HG03108 (cell line): ENCODE data around the gene RAPH1.
"Not testable (repeated sequence)": the region's sequence is repeated elsewhere in the genome, so short reads cannot be mapped to it uniquely, and the experiment has no call there.

Experiments
- ATAC-seq: cut with Tn5 transposase; IDR thresholded peaks from one replicate; pipeline ENCODE4 v1.9.1; 2021; ENCODE audit warnings: moderate library complexity; ENCODE audit not compliant: unreplicated experiment

RAPH1 gene

GRCh38 chr2:203547356-203547755, 12.3 kb upstream of the RAPH1 start:
- ATAC-seq: no peak

- ATAC-seq: no peak
Measured at GRCh38 chr2:203544402-203544801, 9.3 kb upstream of the RAPH1 start.

GRCh38 chr2:203543898-203544328, 8.8 kb upstream of the RAPH1 start:
- no peak for ATAC-seq

- ATAC-seq: not testable (repeated sequence)
Measured at GRCh38 chr2:203540598-203540997, 5.5 kb upstream of the RAPH1 start.

GRCh38 chr2:203538237-203538636, 3.1 kb upstream of the RAPH1 start:
- ATAC-seq: not testable (repeated sequence)

- not testable (repeated sequence) for ATAC-seq
Measured at GRCh38 chr2:203536586-203536951, 1.5 kb upstream of the RAPH1 start.

GRCh38 chr2:203535784-203536585, 884 bp upstream of the RAPH1 start:
- no peak for ATAC-seq

- peak; percentile 24 for ATAC-seq
Measured at GRCh38 chr2:203534621-203535077, 452 bp downstream of the RAPH1 start.

GRCh38 chr2:203533676-203534591, 1.2 kb downstream of the RAPH1 start:
- ATAC-seq: no peak

- no peak for ATAC-seq
Measured at GRCh38 chr2:203532957-203533658, 2.0 kb downstream of the RAPH1 start.

- no peak for ATAC-seq
Measured at GRCh38 chr2:203527719-203528118, 7.4 kb downstream of the RAPH1 start.

- not testable (repeated sequence) for ATAC-seq
Measured at GRCh38 chr2:203513268-203513667, 21.8 kb downstream of the RAPH1 start.

GRCh38 chr2:203510941-203511305, 24.2 kb downstream of the RAPH1 start:
- no peak for ATAC-seq

GRCh38 chr2:203510256-203510940, 24.7 kb downstream of the RAPH1 start:
- ATAC-seq: no peak

GRCh38 chr2:203503460-203503859, 31.6 kb downstream of the RAPH1 start:
- not testable (repeated sequence) for ATAC-seq

- ATAC-seq: no peak
Measured at GRCh38 chr2:203501873-203502272, 33.2 kb downstream of the RAPH1 start.

GRCh38 chr2:203500951-203501350, 34.1 kb downstream of the RAPH1 start:
- no peak for ATAC-seq

GRCh38 chr2:203500297-203500696, 34.8 kb downstream of the RAPH1 start:
- no peak for ATAC-seq

GRCh38 chr2:203498161-203498560, 36.9 kb downstream of the RAPH1 start:
- ATAC-seq: no peak

- no peak for ATAC-seq
Measured at GRCh38 chr2:203492965-203493364, 42.1 kb downstream of the RAPH1 start.

GRCh38 chr2:203490391-203490790, 44.7 kb downstream of the RAPH1 start:
- no peak for ATAC-seq
